ENCODE measurements around the gene CASQ1.

Gene CASQ1

GRCh38 chr1:160168016-160168415 is 22.4 kb upstream of the CASQ1 start:
- in situ Hi-C loops (cut with MboI; ENCODE audit: low sequenced_read_pairs): no loop called here

GRCh38 chr1:160168609-160169369 is 21.6 kb upstream of the CASQ1 start:
- in situ Hi-C loops (cut with MboI; ENCODE audit: low sequenced_read_pairs): no loop called here

- in situ Hi-C loops (cut with MboI; ENCODE audit: low sequenced_read_pairs): no loop called here
Observed at GRCh38 chr1:160169553-160170399, 20.6 kb upstream of the CASQ1 start.

GRCh38 chr1:160171354-160171753 is 19.0 kb upstream of the CASQ1 start:
- in situ Hi-C loops (cut with MboI; ENCODE audit: low sequenced_read_pairs): no loop called here

- in situ Hi-C loops (cut with MboI; ENCODE audit: low sequenced_read_pairs): no loop called here
Observed at GRCh38 chr1:160171980-160172379, 18.4 kb upstream of the CASQ1 start.

- in situ Hi-C loops (cut with MboI; ENCODE audit: low sequenced_read_pairs): no loop called here
Observed at GRCh38 chr1:160177231-160177630, 13.1 kb upstream of the CASQ1 start.

GRCh38 chr1:160177667-160178066 is 12.7 kb upstream of the CASQ1 start:
- in situ Hi-C loops (cut with MboI; ENCODE audit: low sequenced_read_pairs): no loop called here

- in situ Hi-C loops (cut with MboI; ENCODE audit: low sequenced_read_pairs): no loop called here
Observed at GRCh38 chr1:160178731-160179130, 11.6 kb upstream of the CASQ1 start.

GRCh38 chr1:160179336-160179735 is 11.0 kb upstream of the CASQ1 start:
- in situ Hi-C loops (cut with MboI; ENCODE audit: low sequenced_read_pairs): no loop called here

GRCh38 chr1:160186246-160186645 is 4.1 kb upstream of the CASQ1 start:
- in situ Hi-C loops (cut with MboI; ENCODE audit: low sequenced_read_pairs): no loop called here

- in situ Hi-C loops (cut with MboI; ENCODE audit: low sequenced_read_pairs): no loop called here
Observed at GRCh38 chr1:160186729-160187128, 3.6 kb upstream of the CASQ1 start.

GRCh38 chr1:160187407-160187806 is 3.0 kb upstream of the CASQ1 start:
- in situ Hi-C loops (cut with MboI; ENCODE audit: low sequenced_read_pairs): no loop called here

GRCh38 chr1:160188341-160188740 is 2.0 kb upstream of the CASQ1 start:
- in situ Hi-C loops (cut with MboI; ENCODE audit: low sequenced_read_pairs): no loop called here

- in situ Hi-C loops (cut with MboI; ENCODE audit: low sequenced_read_pairs): no loop called here
Observed at GRCh38 chr1:160191756-160192155, 1.4 kb downstream of the CASQ1 start.

- in situ Hi-C loops (cut with MboI; ENCODE audit: low sequenced_read_pairs): no loop called here
Observed at GRCh38 chr1:160192234-160192633, 1.9 kb downstream of the CASQ1 start.

- in situ Hi-C loops (cut with MboI; ENCODE audit: low sequenced_read_pairs): no loop called here
Observed at GRCh38 chr1:160193091-160193819, 2.9 kb downstream of the CASQ1 start.

GRCh38 chr1:160193832-160194736 is 3.7 kb downstream of the CASQ1 start:
- in situ Hi-C loops (cut with MboI; ENCODE audit: low sequenced_read_pairs): no loop called here

- in situ Hi-C loops (cut with MboI; ENCODE audit: low sequenced_read_pairs): no loop called here
Observed at GRCh38 chr1:160194737-160195059, 4.3 kb downstream of the CASQ1 start.

- in situ Hi-C loops (cut with MboI; ENCODE audit: low sequenced_read_pairs): no loop called here
Observed at GRCh38 chr1:160196143-160196542, 5.8 kb downstream of the CASQ1 start.

GRCh38 chr1:160197231-160197630 is 6.9 kb downstream of the CASQ1 start:
- in situ Hi-C loops (cut with MboI; ENCODE audit: low sequenced_read_pairs): no loop called here

GRCh38 chr1:160200786-160201185 is 10.4 kb downstream of the CASQ1 start:
- in situ Hi-C loops (cut with MboI; ENCODE audit: low sequenced_read_pairs): no loop called here
